Ovary (tissue), 9 donors: Measurements from ENCODE around the gene FAM83B. TPM values are rescaled to one million over a fixed set of nuclear protein-coding genes. Genes with fewer than 3 reads are reported as not detected.
"Not testable (repeated sequence)": the region's sequence is repeated elsewhere in the genome, so short reads cannot be mapped to it uniquely, and the experiment has no call there.

ENCODE experiments used
- DNase-seq, 5 donors: peaks; one replicate each; pipeline ENCODE4 v3.0.0-alpha.2; 2019 to 2020
- H3K27ac ChIP-seq, 2 donors: fragments of 200-600 bp; one replicate each; pipeline versions ENCODE4 v1.5.1 to v1.8.0; 2019 to 2022
- H3K27me3 ChIP-seq: fragments of 200-600 bp; one replicate; pipeline ENCODE4 v1.8.0; 2022
- H3K36me3 ChIP-seq: fragments of 200-600 bp; sonication (generic); one replicate; pipeline ENCODE4 v1.5.1; 2019
- H3K4me1 ChIP-seq: one replicate; pipeline ENCODE4 v1.8.1; 2013; ENCODE audit warnings: mild to moderate bottlenecking, moderate library complexity; ENCODE audit not compliant: insufficient read depth
- H3K4me3 ChIP-seq: fragments of 200-600 bp; sonication (generic); one replicate; pipeline ENCODE4 v1.5.1; 2017
- H3K9me3 ChIP-seq, 2 donors: fragments of 200-600 bp in 1 of 2; sonication (generic) in 1 of 2; one replicate each; pipeline versions ENCODE4 v1.5.1 to v1.8.1; 2013 to 2019; ENCODE audit warnings: mild to moderate bottlenecking in 1 of 2, moderate library complexity in 1 of 2
- EP300 ChIP-seq: sonication (generic); formaldehyde crosslinking; IDR thresholded peaks from one replicate; pipeline ENCODE4 v1.6.1; 2017; ENCODE audit warnings: antibody characterized with exemption
- POLR2A ChIP-seq: fragments of 450-650 bp; IDR thresholded peaks from one replicate; pipeline ENCODE4 v1.6.1; 2017; ENCODE audit warnings: antibody characterized with exemption, mild to moderate bottlenecking, moderate library complexity
- WGBS, 3 donors: extraction: QIAGEN DNeasy Blood & Tissue Kit in 1 of 3; methylation state at CpG; one replicate each; pipeline versions ENCODE4 v1.1.5 to v1.1.7; 2013 to 2017; 5-methylcytosine and 5-hydroxymethylcytosine counted together
- intact Hi-C, 4 donors: fragments of 100-400 bp; cut with DNase I; formaldehyde crosslinking; loops; one replicate each; pipeline versions ENCODE4 v1.11.0 to v1.15.1; 2022 to 2023
- polyA plus RNA-seq, 2 donors: library from polyadenylated mRNA; stranded (reverse); fragments of 200-250 nt in 1 of 2; fragments of 350-450 nt in 1 of 2; fragmentation: Illumina TruSeq in 1 of 2; extraction: RNeasy Lipid Tissue Mini Kit (QIAGEN cat#74804) in 1 of 2; gene quantifications; one replicate each; pipeline ENCODE4 v1.2.3, GENCODE V29; 2013 to 2014
- total RNA-seq, 7 donors: library from RNA; depleted of rRNA in 2 of 7; stranded (reverse); fragments of >200 nt in 2 of 7; fragmentation: NEBNext Ultra II Directional in 3 of 7; extraction: Animal tissue kit (Norgen Biotek cat#: 25700) in 3 of 7; gene quantifications; one replicate each; pipeline versions ENCODE4 v1.1.0 to v1.2.4, GENCODE V29; 2016 to 2023
- TF ChIP-seq, protein P1 (sequence below), 3 donors: fragments of 450-650 bp in 2 of 3; fragments of 200-600 bp in 1 of 3; IDR thresholded peaks; one replicate each; pipeline versions ENCODE4 v1.5.1 to v1.8.0; 2016 to 2022; ENCODE audit warnings: antibody characterized with exemption in 3 of 3, mild to moderate bottlenecking in 1 of 3
- donor health status: DM: no; HTN: no; CAD: no; lungs with moderate emphysema.
- donor health status: DM: no; HTN: no; CAD: no.
- donor health status: Bipolar disorder and iron deficiency.
- donor health status: DM: yes; HTN: yes; CAD: no.
- donor health status: DM: no; HTN: no; CAD: no.
- donor health status: DM: yes; HTN: yes; CAD: no.

The FAM83B gene
- total and polyA plus RNA-seq, 9 donors = 0.10 to 4.3 (median 0.46) TPM; not detected in 4

DNA sequence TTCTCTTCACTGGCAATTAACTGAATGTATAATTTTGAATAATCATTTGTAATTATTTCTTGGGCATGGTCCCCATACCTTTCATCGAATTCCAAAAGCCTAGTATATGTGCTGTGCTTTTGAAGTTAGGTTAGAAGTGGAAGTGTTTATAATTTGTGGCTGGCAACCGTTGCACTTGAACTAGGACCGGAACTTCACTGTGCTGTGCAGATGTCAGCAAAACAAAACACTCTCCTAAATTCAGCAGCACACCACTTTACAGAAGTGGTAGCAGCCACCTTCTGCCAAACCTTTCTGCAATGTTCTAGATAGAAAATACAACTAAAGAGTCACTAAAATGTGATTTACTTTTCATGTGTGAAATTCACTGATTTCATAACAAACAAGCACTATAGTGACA, 111.9 kb downstream of the FAM83B start:
- WGBS, 3 donors = 25 to 36% (median 34%) methylated on average over 3 of the region's 3 CpGs
- intact Hi-C loops = no loop called here
- Histone ChIP-seq H3K4me1 (no peaks in the 10 kb centered on the region), H3K4me3 (no peak overlapping the region), H3K9me3 (no peaks in the 10 kb centered on the region), H3K27ac (no peak overlapping the region), H3K36me3 (no peaks in the 10 kb centered on the region), H3K27me3 (no peaks in the 10 kb centered on the region)
- DNase-seq = no peak
- TF ChIP-seq EP300 (no peak), POLR2A (no peak)
- TF ChIP-seq, protein P1, sequence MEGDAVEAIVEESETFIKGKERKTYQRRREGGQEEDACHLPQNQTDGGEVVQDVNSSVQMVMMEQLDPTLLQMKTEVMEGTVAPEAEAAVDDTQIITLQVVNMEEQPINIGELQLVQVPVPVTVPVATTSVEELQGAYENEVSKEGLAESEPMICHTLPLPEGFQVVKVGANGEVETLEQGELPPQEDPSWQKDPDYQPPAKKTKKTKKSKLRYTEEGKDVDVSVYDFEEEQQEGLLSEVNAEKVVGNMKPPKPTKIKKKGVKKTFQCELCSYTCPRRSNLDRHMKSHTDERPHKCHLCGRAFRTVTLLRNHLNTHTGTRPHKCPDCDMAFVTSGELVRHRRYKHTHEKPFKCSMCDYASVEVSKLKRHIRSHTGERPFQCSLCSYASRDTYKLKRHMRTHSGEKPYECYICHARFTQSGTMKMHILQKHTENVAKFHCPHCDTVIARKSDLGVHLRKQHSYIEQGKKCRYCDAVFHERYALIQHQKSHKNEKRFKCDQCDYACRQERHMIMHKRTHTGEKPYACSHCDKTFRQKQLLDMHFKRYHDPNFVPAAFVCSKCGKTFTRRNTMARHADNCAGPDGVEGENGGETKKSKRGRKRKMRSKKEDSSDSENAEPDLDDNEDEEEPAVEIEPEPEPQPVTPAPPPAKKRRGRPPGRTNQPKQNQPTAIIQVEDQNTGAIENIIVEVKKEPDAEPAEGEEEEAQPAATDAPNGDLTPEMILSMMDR (IDR thresholded peaks at IDR 0.05) = no peak

DNA sequence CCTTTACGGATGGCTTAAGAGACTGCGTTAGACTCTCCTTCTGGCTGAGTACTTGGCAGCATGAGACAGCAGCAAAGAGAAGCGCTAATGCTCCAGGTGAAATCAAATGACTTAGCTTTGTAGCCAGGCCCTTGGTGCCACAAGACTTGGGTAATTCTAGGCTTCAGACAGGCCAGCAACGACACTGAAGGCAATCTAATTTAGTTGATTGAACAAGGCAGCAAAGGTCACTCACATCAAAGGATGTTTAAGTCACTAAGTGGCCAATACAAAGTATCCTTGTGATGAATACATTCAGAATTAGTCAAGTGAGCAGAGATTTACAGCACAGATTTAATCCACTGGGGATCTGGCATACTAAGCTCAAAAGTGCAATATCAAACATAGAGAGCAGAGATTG, 113.2 kb downstream of the FAM83B start:
- DNase-seq = no peak
- no peaks in the 10 kb centered on the region for H3K4me1 ChIP-seq
- H3K4me3 ChIP-seq = no peak overlapping the region
- H3K9me3 ChIP-seq = no peaks in the 10 kb centered on the region
- intact Hi-C loops = no loop called here
- no peaks in the 10 kb centered on the region for H3K36me3 ChIP-seq
- H3K27ac ChIP-seq = no peak overlapping the region
- WGBS, 3 donors = 77 to 83% (median 80%) methylated on average over 4 of the region's 4 CpGs
- H3K27me3 ChIP-seq = no peaks in the 10 kb centered on the region
- TF ChIP-seq EP300 (no peak), POLR2A (no peak)
- TF ChIP-seq, protein P1 (IDR thresholded peaks at IDR 0.05) = no peak

DNA sequence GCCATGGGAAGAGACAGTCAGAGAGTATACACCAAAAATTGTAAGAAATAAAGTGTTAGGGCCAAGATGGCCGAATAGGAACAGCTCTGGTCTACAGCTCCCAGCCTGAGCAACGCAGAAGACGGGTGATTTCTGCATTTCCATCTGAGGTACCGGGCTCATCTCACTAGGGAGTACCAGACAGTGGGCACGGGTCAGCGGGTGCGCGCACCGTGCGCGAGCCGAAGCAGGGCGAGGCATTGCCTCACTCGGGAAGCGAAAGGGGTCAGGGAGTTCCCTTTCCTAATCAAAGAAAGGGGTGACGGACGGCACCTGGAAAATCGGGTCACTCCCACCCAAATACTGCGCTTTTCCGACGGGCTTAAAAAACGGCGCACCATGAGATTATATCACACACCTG, 114.8 kb downstream of the FAM83B start:
- 89 to 93% (median 91%) methylated on average over 23 of the region's 23 CpGs for WGBS, 3 donors
- H3K4me1 ChIP-seq, DNase-seq, intact Hi-C loops, H3K36me3 ChIP-seq, H3K4me3 ChIP-seq, H3K9me3 ChIP-seq, H3K27me3 ChIP-seq, H3K27ac ChIP-seq: not testable (repeated sequence)

DNA sequence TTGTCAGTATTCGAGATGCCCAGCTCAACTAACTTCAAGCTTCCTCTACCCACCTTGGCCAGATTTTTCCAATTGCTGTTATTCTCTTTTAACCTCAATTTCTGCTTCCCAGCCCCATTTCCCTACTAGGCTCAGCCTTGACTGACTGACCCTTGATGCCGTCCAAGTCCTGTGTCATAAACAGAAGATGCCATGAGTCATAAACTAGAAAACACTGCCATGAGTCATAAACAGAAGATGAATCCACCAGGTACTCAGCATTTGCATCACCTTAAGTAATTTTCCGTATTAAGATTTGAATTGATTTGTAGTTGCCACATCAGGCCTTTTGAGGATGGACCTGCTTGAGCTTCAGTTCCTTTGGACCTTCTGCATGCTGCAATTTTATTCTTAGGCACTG, 123.8 kb downstream of the FAM83B start:
- no peak overlapping the region for H3K4me3 ChIP-seq
- no peaks in the 10 kb centered on the region for H3K4me1 ChIP-seq
- 82 to 90% (median 86%) methylated on average over 3 of the region's 3 CpGs for WGBS, 3 donors
- TF ChIP-seq, protein P1 (IDR thresholded peaks at IDR 0.05) = no peak
- TF ChIP-seq EP300 = no peak
- no peak for TF ChIP-seq POLR2A
- H3K27me3 ChIP-seq = no peaks in the 10 kb centered on the region
- H3K9me3 ChIP-seq = no peaks in the 10 kb centered on the region
- H3K36me3 ChIP-seq = no peaks in the 10 kb centered on the region
- intact Hi-C loops = no loop called here
- DNase-seq = no peak
- H3K27ac ChIP-seq = no peak overlapping the region

DNA sequence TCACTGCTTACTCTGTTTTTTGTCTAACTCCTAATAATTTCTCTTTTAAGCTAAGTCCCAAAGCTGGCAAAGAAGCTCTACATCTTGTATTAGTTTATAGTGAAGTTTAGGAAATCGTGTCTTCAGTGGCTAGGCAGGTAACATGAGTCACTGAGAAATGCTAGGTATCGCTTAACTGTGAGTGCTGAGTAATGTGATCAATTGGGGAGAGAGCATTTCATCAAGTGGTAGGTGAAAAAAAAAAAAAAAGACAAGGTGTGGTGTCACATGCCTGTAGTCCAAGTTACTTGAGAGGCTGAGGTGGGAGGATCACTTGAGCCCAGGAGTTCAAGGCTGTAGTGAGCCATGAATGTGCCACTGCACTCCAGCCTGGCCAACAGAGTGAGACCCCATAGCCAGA, 125.3 kb downstream of the FAM83B start:
- 45 to 91% (median 46%) methylated on average over 2 of the region's 2 CpGs for WGBS, 3 donors
- TF ChIP-seq, protein P1 (IDR thresholded peaks at IDR 0.05) = no peak
- TF ChIP-seq EP300 (no peak), POLR2A (no peak)

DNA sequence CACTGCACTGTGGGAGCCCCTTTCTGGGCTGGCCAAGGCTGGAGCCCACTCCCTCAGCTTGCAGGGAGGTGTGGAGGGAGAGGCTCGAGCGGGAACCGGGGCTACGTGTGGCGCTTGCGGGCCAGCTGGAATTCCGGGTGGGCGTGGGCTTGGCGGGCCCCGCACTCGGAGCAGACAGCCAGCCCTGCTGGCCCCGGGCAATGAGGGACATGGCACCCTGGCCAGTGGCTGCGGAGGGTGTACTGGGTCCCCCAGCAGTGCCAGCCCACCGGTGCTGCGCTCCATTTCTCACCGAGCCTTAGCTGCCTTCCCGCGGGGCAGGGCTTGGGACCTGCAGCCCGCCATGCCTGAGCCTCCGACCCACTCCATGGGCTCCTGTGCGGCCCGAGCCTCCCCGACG, 132.6 kb downstream of the FAM83B start:
- H3K27me3 ChIP-seq = not testable (repeated sequence)

More for the DNA sequence above, 125.3 kb downstream of the FAM83B start:
- intact Hi-C loops = no loop called here
- H3K4me3 ChIP-seq = no peak overlapping the region
- no peaks in the 10 kb centered on the region for H3K9me3 ChIP-seq
- H3K4me1 ChIP-seq = no peaks in the 10 kb centered on the region
- no peaks in the 10 kb centered on the region for H3K27me3 ChIP-seq
- DNase-seq = no peak
- no peaks in the 10 kb centered on the region for H3K36me3 ChIP-seq
- H3K27ac ChIP-seq = no peak overlapping the region

More for the DNA sequence above, 132.6 kb downstream of the FAM83B start:
- H3K4me1 ChIP-seq, H3K9me3 ChIP-seq, H3K4me3 ChIP-seq, intact Hi-C loops, H3K36me3 ChIP-seq, H3K27ac ChIP-seq, DNase-seq: not testable (repeated sequence)
- WGBS, 3 donors = 96 to 100% (median 96%) methylated on average over 9 to 24 of the region's 24 CpGs
